Neural cell (in vitro differentiated cells): ENCODE results near the gene APOOL. TPM values are rescaled to one million over a fixed set of nuclear protein-coding genes. Genes with fewer than 3 reads are reported as not detected.

Source experiments
- H2AFZ ChIP-seq: fragments of 200-600, 300-800 bp; sonication (generic), shearing (Covaris generic); 2 replicates; pipeline ENCODE4 v1.6.0; 2014; ENCODE audit warnings: low read depth, mild to moderate bottlenecking, antibody characterized with exemption, low read length, moderate library complexity
- H3F3A ChIP-seq: fragments of 200-600 bp; shearing (Covaris generic); 2 replicates; pipeline ENCODE4 v1.6.1; 2016; ENCODE audit warnings: mild to moderate bottlenecking, moderate library complexity, mixed read lengths, antibody characterized with exemption, low read length; ENCODE audit not compliant: insufficient read depth, poor library complexity, severe bottlenecking
- H3K27ac ChIP-seq: fragments of 200-600, 300-800 bp; sonication (generic), shearing (Covaris generic); 2 replicates; pipeline ENCODE4 v1.5.1; 2014; ENCODE audit warnings: mild to moderate bottlenecking, low read length, moderate library complexity
- H3K27me3 ChIP-seq: fragments of 300-800, 200-600 bp; sonication (generic), shearing (Covaris generic); 2 replicates; pipeline ENCODE4 v1.6.0; 2014; ENCODE audit warnings: mild to moderate bottlenecking, low read depth, low read length, moderate library complexity; ENCODE audit not compliant: insufficient read depth
- H3K36me3 ChIP-seq: fragments of 300-800, 200-600 bp; sonication (generic), shearing (Covaris generic); 2 replicates; pipeline ENCODE4 v1.5.1; 2014; ENCODE audit warnings: mild to moderate bottlenecking, antibody characterized with exemption, low read length, moderate library complexity; ENCODE audit not compliant: insufficient read depth
- H3K4me2 ChIP-seq: fragments of 300-800, 200-600 bp; sonication (generic), shearing (Covaris generic); 2 replicates; pipeline ENCODE4 v1.6.0; 2014; ENCODE audit warnings: mild to moderate bottlenecking, low read length
- H3K4me3 ChIP-seq: fragments of 300-800, 200-600 bp; sonication (generic), shearing (Covaris generic); 2 replicates; pipeline ENCODE4 v1.5.1; 2014; ENCODE audit warnings: mild to moderate bottlenecking, low read length, moderate library complexity
- H3K79me2 ChIP-seq: fragments of 200-600 bp; shearing (Covaris generic); replicated peaks from 2 replicates; pipeline ENCODE4 v1.6.0; 2014; ENCODE audit warnings: mild to moderate bottlenecking, low read length, moderate library complexity; ENCODE audit not compliant: insufficient read depth
- H3K9ac ChIP-seq: fragments of 300-800, 200-600 bp; sonication (generic), shearing (Covaris generic); 2 replicates; pipeline ENCODE4 v1.6.1; 2016; ENCODE audit warnings: mild to moderate bottlenecking, low read length, mixed read lengths
- H3K9me2 ChIP-seq: fragments of 200-600 bp; shearing (Covaris generic); 2 replicates; pipeline ENCODE4 v1.6.1; 2016; ENCODE audit warnings: mild to moderate bottlenecking, low read length, mixed read lengths; ENCODE audit not compliant: insufficient read depth
- H3K9me3 ChIP-seq: fragments of 200-600, 300-800 bp; sonication (generic), shearing (Covaris generic); 2 replicates; pipeline ENCODE4 v1.6.1; 2016; ENCODE audit warnings: mild to moderate bottlenecking, mixed run types, low read length, moderate library complexity, mixed read lengths
- H4K20me1 ChIP-seq: fragments of 200-600 bp; shearing (Covaris generic); 2 replicates; pipeline ENCODE4 v1.6.1; 2016; ENCODE audit warnings: mild to moderate bottlenecking, mixed run types; ENCODE audit not compliant: insufficient read depth
- CTCF ChIP-seq: fragments of 450-650 bp; IDR thresholded peaks from 2 replicates; pipeline ENCODE4 v1.5.1; 2014; ENCODE audit warnings: antibody characterized with exemption, mild to moderate bottlenecking, moderate library complexity; ENCODE audit not compliant: poor library complexity, severe bottlenecking
- EZH2 ChIP-seq: fragments of 200-600, 300-800 bp; shearing (Covaris generic), sonication (generic); IDR thresholded peaks from 2 replicates; pipeline ENCODE4 v1.6.1; 2014; ENCODE audit warnings: antibody characterized with exemption, low read length, borderline replicate concordance, mild to moderate bottlenecking; ENCODE audit not compliant: insufficient read depth, poor library complexity, severe bottlenecking
- POLR2AphosphoS5 ChIP-seq: IDR thresholded peaks from 2 replicates; pipeline ENCODE4 v1.6.1; 2012
- RAD21 ChIP-seq: fragments of 450-650 bp; conservative IDR thresholded peaks from 2 replicates; pipeline ENCODE4 v1.6.1; 2014; ENCODE audit warnings: antibody characterized with exemption, mild to moderate bottlenecking, moderate library complexity
- REST ChIP-seq: IDR thresholded peaks from 2 replicates; pipeline ENCODE4 v1.6.1; 2012; ENCODE audit warnings: borderline replicate concordance
- SMC3 ChIP-seq: fragments of 450-650 bp; conservative IDR thresholded peaks from 2 replicates; pipeline ENCODE4 v1.6.1; 2014; ENCODE audit warnings: antibody characterized with exemption, mild to moderate bottlenecking, moderate library complexity; ENCODE audit not compliant: poor library complexity
- polyA plus RNA-seq: library from polyadenylated mRNA; depleted of rRNA; stranded (reverse); fragments of >200 nt; gene quantifications from 2 replicates; pipeline ENCODE4 v1.2.3, GENCODE V29; 2014

The APOOL gene
- polyA plus RNA-seq, 1 donor from 2014 or later: 3.6 TPM

GRCh38 chrX:85051627-85052026, 48.0 kb downstream of the APOOL start:
- no peaks in the 10 kb centered on the region for H3K27me3 ChIP-seq
- H3K9me2 ChIP-seq: no peaks in the 10 kb centered on the region
- no peaks in the 10 kb centered on the region for H3F3A ChIP-seq
- TF ChIP-seq REST (no peak), POLR2AphosphoS5 (no peak), CTCF (no peak), EZH2 (no peak)
- no peaks in the 10 kb centered on the region for H4K20me1 ChIP-seq
- no peak overlapping the region for H2AFZ ChIP-seq
- no peak overlapping the region for H3K4me3 ChIP-seq
- H3K4me2 ChIP-seq: no peak overlapping the region
- H3K27ac ChIP-seq: no peak overlapping the region
- H3K9ac ChIP-seq: no peak overlapping the region
- no peaks in the 10 kb centered on the region for H3K79me2 ChIP-seq
- no peaks in the 10 kb centered on the region for H3K36me3 ChIP-seq
- H3K9me3 ChIP-seq: no peaks in the 10 kb centered on the region

GRCh38 chrX:85052205-85052604, 48.5 kb downstream of the APOOL start:
- Histone ChIP-seq H3K4me3 (no peak overlapping the region), H3K9me2 (no peaks in the 10 kb centered on the region), H3K36me3 (no peaks in the 10 kb centered on the region), H3K4me2 (no peak overlapping the region), H4K20me1 (no peaks in the 10 kb centered on the region), H3K27me3 (no peaks in the 10 kb centered on the region), H3K27ac (no peak overlapping the region), H2AFZ (no peak overlapping the region), H3K9me3 (no peaks in the 10 kb centered on the region), H3K9ac (no peak overlapping the region), H3F3A (no peaks in the 10 kb centered on the region), H3K79me2 (no peaks in the 10 kb centered on the region)
- no peak for TF ChIP-seq EZH2
- TF ChIP-seq SMC3: no peak
- TF ChIP-seq REST: no peak
- no peak for TF ChIP-seq RAD21
